GM12874 (cell line): ENCODE results near the gene NPR1.

Experiments
- CTCF ChIP-seq: IDR thresholded peaks from 2 replicates; pipeline ENCODE4 v1.5.1; 2011; ENCODE audit warnings: low read depth, mild to moderate bottlenecking, control low read depth, low read length, moderate library complexity; ENCODE audit not compliant: insufficient read depth

NPR1 gene

GRCh38 chr1:153687346-153688125, 9.0 kb downstream of the NPR1 start:
- TF ChIP-seq CTCF: no peak

- TF ChIP-seq CTCF: no peak
Observed at GRCh38 chr1:153688276-153688675, 9.8 kb downstream of the NPR1 start.

- no peak for TF ChIP-seq CTCF
Observed at GRCh38 chr1:153688736-153689328, 10.3 kb downstream of the NPR1 start.

GRCh38 chr1:153693466-153693865, 15.0 kb downstream of the NPR1 start:
- TF ChIP-seq CTCF: no peak

GRCh38 chr1:153696741-153697140, 18.3 kb downstream of the NPR1 start:
- TF ChIP-seq CTCF: no peak

GRCh38 chr1:153697191-153698019, 18.9 kb downstream of the NPR1 start:
- no peak for TF ChIP-seq CTCF

GRCh38 chr1:153698020-153698922, 19.8 kb downstream of the NPR1 start:
- TF ChIP-seq CTCF: no peak
